K562 (cell line): ENCODE data around the gene ESPN. TPM values are rescaled to one million over a fixed set of nuclear protein-coding genes. Genes with fewer than 3 reads are reported as not detected.

Experiments
- ATF1 ChIP-seq, 2 experiments: fragments of 450-650 bp in 1 of 2; IDR thresholded peaks; 2 replicates each; pipeline ENCODE4 v1.6.1; 2016; ENCODE audit warnings: missing compliant biosample characterization in 1 of 2, missing genetic modification characterization in 1 of 2
- CREB3L1 ChIP-seq: fragments of 450-650 bp; IDR thresholded peaks from 2 replicates; pipeline ENCODE4 v1.6.1; 2014; ENCODE audit warnings: low read depth, mild to moderate bottlenecking, moderate library complexity, borderline replicate concordance
- DPF2 ChIP-seq: fragments of 450-650 bp; IDR thresholded peaks from 2 replicates; pipeline ENCODE4 v1.6.1; 2016
- ESRRA ChIP-seq: fragments of 450-650 bp; IDR thresholded peaks from 2 replicates; pipeline ENCODE4 v1.6.1; 2014; ENCODE audit warnings: low read depth, mild to moderate bottlenecking, moderate library complexity, borderline replicate concordance
- ETV1 ChIP-seq: fragments of 450-650 bp; conservative IDR thresholded peaks from 2 replicates; pipeline ENCODE4 v1.6.1; 2016; ENCODE audit warnings: missing genetic modification characterization, control low read depth, low read depth, missing compliant biosample characterization
- FOXO4 ChIP-seq: fragments of 450-650 bp; formaldehyde crosslinking; IDR thresholded peaks from 2 replicates; pipeline ENCODE4 v1.4.0; 2020; ENCODE audit warnings: mild to moderate bottlenecking, moderate library complexity
- FOXP4 ChIP-seq: sonication (generic); formaldehyde crosslinking; IDR thresholded peaks from 2 replicates; pipeline ENCODE4 v1.8.0; 2022; ENCODE audit warnings: mild to moderate bottlenecking, missing genetic modification reagents, borderline replicate concordance
- HDAC1 ChIP-seq, 2 experiments: fragments of 450-650 bp; IDR thresholded peaks; 2 replicates each; pipeline ENCODE4 v1.6.1; 2016 to 2017; ENCODE audit warnings: inconsistent platforms in 1 of 2, mild to moderate bottlenecking in 1 of 2, moderate library complexity in 1 of 2
- HDAC2 ChIP-seq: fragments of 450-650 bp; IDR thresholded peaks from 2 replicates; pipeline ENCODE4 v1.6.1; 2016; ENCODE audit warnings: mild to moderate bottlenecking
- HNRNPK ChIP-seq: fragments of 200-400 bp; formaldehyde crosslinking; IDR thresholded peaks from one replicate; pipeline ENCODE4 v1.6.1; 2018; ENCODE audit warnings: mild to moderate bottlenecking, low read depth, low read length; ENCODE audit not compliant: poor library complexity, severe bottlenecking
- HOMEZ ChIP-seq: fragments of 250-450 bp; sonication (Bioruptor Pico); IDR thresholded peaks from 2 replicates; pipeline ENCODE4 v1.4.0; 2020; ENCODE audit warnings: mild to moderate bottlenecking, moderate library complexity
- L3MBTL2 ChIP-seq: fragments of 450-650 bp; IDR thresholded peaks from 2 replicates; pipeline ENCODE4 v1.6.1; 2016; ENCODE audit warnings: mild to moderate bottlenecking, moderate library complexity
- MECOM ChIP-seq: fragments of 250-450 bp; sonication (Bioruptor Pico); IDR thresholded peaks from 2 replicates; pipeline ENCODE4 v1.8.0; 2022; ENCODE audit warnings: inconsistent platforms
- POLR2H ChIP-seq: IDR thresholded peaks from 2 replicates; pipeline ENCODE4 v1.6.1; 2016; ENCODE audit warnings: missing genetic modification characterization, low read depth, mild to moderate bottlenecking, control low read depth, missing compliant biosample characterization, moderate library complexity
- TRIM24 ChIP-seq, 2 experiments: fragments of 450-650 bp; IDR thresholded peaks; 2 replicates each; pipeline ENCODE4 v1.6.1; 2016
- USF2 ChIP-seq: sonication (generic); formaldehyde crosslinking; IDR thresholded peaks from 2 replicates; pipeline ENCODE4 v1.5.0; 2020; ENCODE audit warnings: missing genetic modification reagents
- ZNF124 ChIP-seq: sonication (generic); formaldehyde crosslinking; IDR thresholded peaks from 2 replicates; pipeline ENCODE4 v1.8.1; 2022; ENCODE audit warnings: missing genetic modification reagents
- ZNF431 ChIP-seq: sonication (generic); formaldehyde crosslinking; IDR thresholded peaks from 2 replicates; pipeline ENCODE4 v1.8.0; 2022; ENCODE audit warnings: mild to moderate bottlenecking, missing genetic modification reagents
- ZNF57 ChIP-seq: fragments of 450-650 bp; formaldehyde crosslinking; IDR thresholded peaks from 2 replicates; pipeline ENCODE4 v1.4.0; 2020; ENCODE audit warnings: mild to moderate bottlenecking, moderate library complexity
- ZNF766 ChIP-seq: fragments of 200-800 bp; sonication (Bioruptor generic); conservative IDR thresholded peaks from 2 replicates; pipeline ENCODE4 v1.6.1; 2016; ENCODE audit warnings: missing genetic modification characterization, missing compliant biosample characterization
- polyA plus RNA-seq, 8 experiments: library from polyadenylated mRNA; depleted of rRNA in 4 of 8; stranded (reverse) in 5 of 8; unstranded in 3 of 8; fragments of >200 nt; fragmentation: Nextera tagmentation in 2 of 8; fragmentation: Illumina TruSeq in 1 of 8; extraction: Ambion mirVana in 2 of 8; extraction: Trizol in 1 of 8; gene quantifications; 2 replicates each; pipeline versions ENCODE4 v1.2.1 to v1.2.3, GENCODE V29; 2011 to 2014; ENCODE audit warnings: inconsistent platforms in 1 of 8, missing spikeins in 1 of 8
- total RNA-seq, 7 experiments: library from RNA; depleted of rRNA in 6 of 7; stranded (reverse); fragments of >200 nt in 6 of 7; fragmentation: Illumina TruSeq in 2 of 7; extraction: Trizol in 2 of 7; gene quantifications; 2 replicates each; pipeline versions ENCODE4 v1.2.1 to v1.2.3, GENCODE V29; 2011 to 2021; ENCODE audit warnings: low replicate concordance in 1 of 7

Gene ESPN
- total and polyA plus RNA-seq, 9 of the 15 experiments (the other 6 are each of a cell fraction or from before 2014, with no cell fraction given) = 0.07 to 1.2 (median 0.45) TPM; not detected in 3

- TF ChIP-seq CREB3L1 (peak; percentile 77), ZNF57 (no peak), ZNF124 (no peak), FOXP4 (peak; percentile 94; the same call in 1 of the 2 replicates), ETV1 (tag) (peak; percentile 88), TRIM24 (IDR thresholded peaks at IDR 0.05) (0 out of 4 replicates have a peak, but pooled peaks of 1 of the 2 experiments have one; percentile 27), ATF1 (CRISPR knock-in tag; IDR thresholded peaks at IDR 0.05) (no peak), ATF1 (tag; IDR thresholded peaks at IDR 0.05) (peak; percentile 86), L3MBTL2 (peak; percentile 97), ESRRA (peak; percentile 6; the same call in 1 of the 2 replicates), ZNF766 (CRISPR knock-in tag) (peak; percentile 77), HDAC2 (peak; percentile 93), POLR2H (peak; percentile 85), USF2 (CRISPR knock-in tag) (peak; percentile 83), HNRNPK (peak; percentile 93), MECOM (CRISPR knock-in tag) (no peak), DPF2 (peak; percentile 73), FOXO4 (CRISPR knock-in tag) (0 out of 2 replicates have a peak, but pooled peaks have one; percentile 19), ZNF431 (peak; percentile 52; the same call in 1 of the 2 replicates), HDAC1 (IDR thresholded peaks at IDR 0.05) (peak in 1 of 2 experiments; percentile 95; a peak in 3 of 4 replicates), HOMEZ (CRISPR knock-in tag) (0 out of 2 replicates have a peak, but pooled peaks have one; percentile 23)
These were observed 31.0 kb upstream of the ESPN start, which contains the start of gene ACOT7 (continued) for GRCh38 chr1:6393400-6394187.
